Activated naive CD4-positive, alpha-beta T cell (primary cell): ENCODE results near the gene PNMA5.
A peak's percentile ranks its signal among the peaks of the same experiment; 100 is the strongest.
"Not testable (repeated sequence)": the region's sequence is repeated elsewhere in the genome, so short reads cannot be mapped to it uniquely, and the experiment has no call there.

Experiments
- DNase-seq, 4 experiments: peaks; one replicate each; lab custom pipeline; 2025; lab: John Stamatoyannopoulos, UW

Gene PNMA5

DNA sequence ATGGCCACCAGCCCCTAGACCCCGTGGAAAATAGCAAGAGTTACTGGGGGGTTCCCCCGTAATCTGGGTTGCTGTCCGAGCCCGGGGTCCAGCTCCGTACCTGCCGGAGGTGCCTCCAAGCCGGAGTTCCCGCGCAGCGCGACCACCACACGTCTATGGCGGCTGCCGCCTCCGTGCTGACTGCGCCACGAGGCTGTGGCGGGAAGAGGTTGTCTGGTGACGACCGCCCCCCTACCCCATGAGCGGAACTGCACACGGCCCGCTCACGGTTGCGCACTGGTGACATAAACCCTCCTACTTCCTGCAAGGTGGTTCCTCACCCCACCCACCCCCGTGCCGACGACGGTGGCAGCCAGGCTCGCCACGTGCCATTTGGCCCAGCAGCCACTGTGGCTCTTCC, at the start of gene PNMA5:
Gene PNMA5 (minus strand): TSS at position 184 of the 400 bp plus-strand sequence. CDS start 2,518 bp downstream, outside the sequence.
- DNase-seq: no peak

DNA sequence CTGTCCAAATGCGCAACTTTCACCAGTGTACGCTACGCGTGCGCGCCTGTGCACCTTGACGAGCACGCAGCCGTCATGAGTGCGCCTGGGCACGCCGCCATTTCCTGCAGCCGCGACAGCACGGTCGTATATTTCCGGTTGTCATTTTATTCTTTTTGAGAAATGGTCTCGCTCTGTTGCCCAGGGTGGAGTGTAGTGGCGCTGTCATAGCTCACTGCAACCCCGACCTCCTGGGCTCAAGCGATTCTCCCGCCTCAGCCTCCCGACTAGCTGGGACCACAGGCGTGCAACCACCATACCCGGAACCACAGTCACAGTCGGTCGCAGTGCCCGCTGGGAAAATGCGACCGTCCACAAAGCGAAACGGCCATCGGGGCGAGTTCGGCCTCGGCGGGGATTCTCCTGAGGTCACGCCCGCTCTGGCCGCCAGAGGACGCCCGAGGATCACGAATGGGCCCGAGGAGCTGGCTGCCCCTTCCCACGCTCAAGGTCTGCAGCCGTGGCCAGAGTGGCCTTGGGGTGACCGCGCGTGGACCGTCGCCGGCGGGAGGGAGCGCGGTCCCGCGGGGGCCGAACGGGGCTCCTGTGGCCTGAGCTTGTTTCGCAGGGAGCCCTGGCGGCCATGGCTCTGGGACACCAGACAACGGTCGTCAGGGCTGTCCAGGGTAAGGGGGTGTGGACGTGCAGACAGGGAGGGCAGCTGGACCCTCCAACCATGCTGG, 38.6 kb upstream of the PNMA5 start:
- peak; percentile 6 to 52 (median 32) for DNase-seq

DNA sequence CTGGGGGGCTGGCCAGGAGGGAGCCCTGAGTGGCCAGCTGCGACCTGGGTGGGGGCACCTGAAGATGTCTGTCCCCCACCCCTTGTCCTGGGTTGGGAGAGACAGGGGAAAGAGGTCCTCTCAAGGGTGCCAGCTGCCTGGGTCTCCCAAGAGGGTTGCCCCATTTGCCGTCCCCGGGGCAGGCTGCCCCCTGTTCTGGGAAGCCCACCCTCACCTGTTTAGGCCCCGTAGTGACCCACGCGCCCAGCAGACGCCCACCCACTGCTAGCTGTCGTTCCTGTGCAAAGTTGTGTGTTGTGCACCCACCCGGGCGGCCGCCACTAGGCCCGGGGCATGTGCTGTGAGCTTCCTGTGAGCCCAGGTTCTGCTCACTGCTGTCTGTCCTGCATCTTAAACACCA, 36.9 kb upstream of the PNMA5 start:
- DNase-seq: no peak

DNA sequence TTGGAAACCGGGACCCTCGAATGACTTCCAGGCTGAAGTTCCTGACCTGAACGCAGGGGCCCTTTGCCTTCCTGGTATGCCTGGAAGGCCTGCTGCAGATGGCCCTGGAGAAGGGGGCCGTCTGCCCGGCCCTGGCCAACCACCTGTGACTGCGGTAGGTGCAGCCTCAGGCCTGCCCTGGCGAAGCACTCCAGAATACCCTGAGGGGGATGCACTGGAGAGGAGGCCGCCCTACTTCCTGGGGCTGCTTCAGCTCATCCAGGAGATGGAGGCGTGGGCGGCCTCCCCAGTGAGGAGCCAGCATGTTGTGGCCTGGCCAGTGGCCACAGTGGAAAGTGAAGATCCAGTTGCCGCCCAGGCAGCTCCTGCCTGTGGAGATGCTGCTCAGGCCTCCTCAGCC, 36.0 kb upstream of the PNMA5 start:
- no peak for DNase-seq

DNA sequence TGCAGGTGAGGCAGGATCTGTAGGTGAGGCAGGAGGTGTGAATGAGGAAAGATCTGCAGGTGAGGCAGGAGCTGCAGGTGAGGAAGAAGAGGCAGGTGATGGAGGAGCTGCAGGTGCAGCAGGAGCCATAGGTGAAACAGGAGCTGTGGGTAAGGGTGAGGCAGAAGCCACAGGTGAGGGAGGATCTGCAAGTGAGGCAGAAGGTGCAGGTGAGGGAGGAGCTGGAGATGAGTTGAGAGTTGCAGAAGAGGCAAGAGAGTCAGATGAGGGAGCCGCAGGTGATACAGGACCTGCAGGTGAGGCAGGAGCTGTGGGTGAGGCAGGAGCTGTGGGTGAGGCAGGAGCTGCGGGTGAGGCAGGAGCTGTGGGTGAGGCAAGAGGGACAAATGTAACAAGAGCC, 35.2 kb upstream of the PNMA5 start:
- no peak for DNase-seq

DNA sequence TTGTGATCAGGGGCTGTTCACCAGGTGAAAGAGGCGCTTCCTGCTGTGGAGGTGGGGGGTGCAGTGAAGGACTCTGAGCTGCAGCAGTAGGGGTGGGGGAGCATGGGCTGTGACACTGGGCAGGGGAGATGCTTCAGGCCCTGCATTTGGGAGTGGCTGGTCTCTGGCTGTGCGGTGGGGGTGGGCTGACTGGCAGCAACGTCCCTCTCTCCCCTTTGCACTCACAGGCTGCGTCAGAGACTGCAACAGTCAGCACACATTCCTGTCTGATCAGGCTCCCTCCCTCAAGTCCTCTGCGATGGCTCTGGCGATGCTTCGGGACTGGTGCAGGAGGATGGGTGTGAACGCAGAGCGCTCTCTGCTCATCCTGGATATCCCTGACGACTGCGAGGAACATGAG, 34.6 kb upstream of the PNMA5 start:
- DNase-seq: not testable (repeated sequence)

DNA sequence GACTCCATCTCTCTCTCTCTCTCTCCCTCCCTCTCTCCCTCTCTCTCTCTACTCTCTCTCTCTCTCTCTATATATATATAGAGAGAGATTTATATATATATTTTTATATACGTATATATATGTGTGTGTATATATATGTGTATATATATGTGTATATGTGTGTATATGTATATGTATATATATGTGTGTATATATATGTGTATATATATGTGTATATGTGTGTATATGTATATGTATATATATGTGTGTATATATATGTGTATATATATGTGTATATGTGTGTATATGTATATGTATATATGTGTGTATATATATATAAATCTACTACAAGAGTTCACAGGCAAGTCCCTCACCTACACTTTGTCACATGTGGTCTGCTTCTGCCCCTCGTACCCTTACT, 32.6 kb upstream of the PNMA5 start:
- DNase-seq: not testable (repeated sequence)

DNA sequence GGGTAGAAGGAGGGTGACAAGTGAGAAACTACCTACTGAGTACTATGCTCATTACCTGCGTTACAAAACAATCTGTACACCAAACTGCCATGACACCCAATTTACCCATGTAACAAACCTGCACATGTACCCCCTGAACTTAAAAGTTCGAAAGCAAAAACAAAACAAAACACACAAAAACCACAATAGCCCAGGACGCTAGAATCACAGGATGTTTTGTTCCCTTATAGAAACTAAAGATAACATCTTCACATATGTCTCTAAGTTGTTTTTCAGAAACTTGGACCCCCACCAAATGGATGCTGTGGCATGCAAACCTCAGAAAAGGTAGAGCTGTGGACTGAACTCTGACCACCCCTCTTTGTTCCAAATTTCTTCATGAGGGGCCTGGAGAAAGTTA, 25.2 kb upstream of the PNMA5 start:
- no peak for DNase-seq

DNA sequence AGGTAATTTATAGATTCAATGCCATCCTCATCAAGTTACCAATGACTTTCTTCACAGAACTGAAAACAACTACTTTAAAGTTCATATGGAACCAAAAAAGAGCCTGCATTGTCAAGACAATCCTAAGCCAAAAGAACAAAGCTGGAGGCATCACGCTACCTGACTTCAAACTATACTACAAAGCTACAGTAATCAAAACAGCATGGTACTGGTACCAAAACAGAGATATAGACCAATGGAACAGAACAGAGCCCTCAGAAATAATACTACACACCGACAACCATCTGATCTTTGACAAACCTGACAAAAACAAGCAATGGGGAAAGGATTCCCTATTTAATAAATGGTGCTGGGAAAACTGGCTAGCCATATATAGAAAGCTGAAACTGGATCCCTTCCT, 23.3 kb upstream of the PNMA5 start:
- DNase-seq: not testable (repeated sequence)

DNA sequence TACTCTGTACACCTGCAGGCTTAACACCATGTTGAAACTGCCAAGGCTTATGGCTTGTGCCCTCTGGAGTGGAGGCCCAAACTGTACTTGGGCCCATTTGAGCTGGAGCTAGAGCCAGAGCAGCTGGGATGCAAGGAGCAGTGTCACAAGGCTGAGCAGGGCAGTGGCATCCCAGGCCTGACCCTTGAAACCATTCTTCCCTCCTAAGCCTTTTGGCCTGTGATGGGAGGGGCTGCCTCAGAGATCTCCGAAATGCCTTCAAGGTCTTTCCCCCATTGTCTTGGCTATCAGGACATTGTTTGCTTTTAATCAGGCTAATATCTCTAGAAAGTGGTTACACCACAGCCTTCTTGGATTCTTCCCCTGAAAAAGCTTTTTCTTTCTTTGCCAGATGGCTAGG, 10.9 kb upstream of the PNMA5 start:
- DNase-seq: no peak

DNA sequence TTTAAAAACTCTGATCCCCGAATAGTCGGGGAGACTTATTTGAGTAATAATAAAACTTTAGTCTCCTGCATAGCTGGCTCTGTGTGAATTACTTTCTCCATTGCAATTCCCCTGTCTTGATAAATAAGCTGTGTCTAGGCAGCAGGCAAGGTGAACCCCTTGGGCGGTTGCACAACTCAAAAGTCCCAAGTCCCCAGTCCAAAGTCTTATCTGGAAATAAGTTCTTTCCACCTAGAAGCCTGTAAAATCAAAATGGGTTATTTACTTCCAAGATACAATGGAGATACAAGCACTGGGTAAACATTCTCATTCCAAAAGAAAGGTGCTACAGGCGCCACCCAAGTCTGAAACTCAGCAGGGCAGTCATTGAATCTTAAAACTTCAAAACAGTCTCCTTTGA, 10.1 kb upstream of the PNMA5 start:
- DNase-seq: no peak

DNA sequence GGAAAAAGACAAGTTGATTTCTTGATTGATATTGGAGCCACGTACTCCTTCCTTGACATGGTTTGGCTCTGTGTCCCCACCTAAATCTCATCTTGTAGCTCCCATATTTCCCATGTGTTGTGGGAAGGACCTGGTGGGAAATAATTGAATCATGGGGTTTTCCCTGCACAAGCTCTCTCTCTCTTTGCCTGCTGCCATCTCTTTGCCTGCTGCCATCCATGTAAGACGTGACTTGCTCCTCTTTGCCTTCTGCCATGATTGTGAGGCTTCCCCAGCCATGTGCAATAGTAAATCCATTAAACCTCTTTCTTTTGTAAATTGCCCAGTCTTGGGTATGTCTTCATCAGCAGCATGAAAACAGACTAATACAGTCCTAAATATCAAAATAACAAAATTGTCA, 8.3 kb upstream of the PNMA5 start:
- not testable (repeated sequence) for DNase-seq

DNA sequence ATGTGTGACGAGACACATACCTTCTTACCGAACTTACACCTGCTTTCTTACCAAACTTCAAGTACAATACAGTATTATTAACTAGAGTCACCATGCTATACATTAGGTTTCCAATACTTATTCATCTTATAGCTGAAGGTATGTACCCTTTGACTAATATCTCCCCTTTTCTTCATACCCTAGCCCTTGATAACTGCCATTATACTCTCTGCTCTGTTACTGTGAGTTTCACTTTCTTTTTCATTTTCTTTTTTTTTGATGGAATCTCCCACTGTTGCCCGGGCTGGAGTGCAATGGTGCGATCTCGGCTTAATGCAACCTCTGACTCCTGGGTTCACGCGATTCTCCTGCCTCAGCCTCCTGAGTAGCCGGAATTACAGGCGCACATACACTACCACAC, 3.4 kb upstream of the PNMA5 start:
- DNase-seq: no peak

DNA sequence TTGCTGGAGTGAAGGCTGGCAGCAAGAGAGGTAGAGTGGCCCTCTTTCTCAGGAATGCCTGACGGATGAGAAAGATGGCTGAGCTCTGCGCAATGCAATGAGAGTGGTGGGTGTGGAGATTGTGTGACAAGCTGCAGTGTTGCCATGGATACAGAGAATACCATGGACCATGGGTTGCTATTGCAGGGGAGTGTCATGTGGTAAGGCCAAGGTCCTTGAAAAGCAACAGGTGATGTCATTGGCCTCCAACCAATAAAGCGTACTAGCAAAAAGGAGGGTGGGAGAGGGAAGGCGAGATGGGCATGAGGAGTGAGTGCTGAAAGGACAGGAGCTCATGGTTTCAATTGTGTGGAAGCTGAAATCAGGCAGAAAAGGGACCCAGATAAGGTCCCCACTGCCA, 1.8 kb downstream of the PNMA5 start:
- DNase-seq: no peak

DNA sequence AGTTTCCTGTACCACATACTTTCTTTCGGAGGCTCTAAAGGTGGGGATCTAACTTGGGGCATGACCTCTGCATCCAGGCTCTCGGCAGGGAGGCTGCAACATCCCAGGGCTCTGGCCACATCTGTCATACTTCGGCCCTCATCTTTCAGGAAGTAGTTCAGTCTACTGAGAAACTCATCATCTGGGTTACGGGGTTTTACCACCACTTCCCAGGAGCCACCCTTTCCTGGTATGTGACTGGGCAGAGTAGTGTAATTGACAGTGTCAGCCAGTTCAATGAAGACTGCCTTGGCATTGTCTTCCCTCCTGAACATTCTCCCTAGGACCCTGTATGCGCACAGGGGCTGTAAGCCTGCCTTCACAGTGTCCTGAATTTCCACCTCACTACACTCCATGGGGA, 2.8 kb downstream of the PNMA5 start:
- no peak for DNase-seq

DNA sequence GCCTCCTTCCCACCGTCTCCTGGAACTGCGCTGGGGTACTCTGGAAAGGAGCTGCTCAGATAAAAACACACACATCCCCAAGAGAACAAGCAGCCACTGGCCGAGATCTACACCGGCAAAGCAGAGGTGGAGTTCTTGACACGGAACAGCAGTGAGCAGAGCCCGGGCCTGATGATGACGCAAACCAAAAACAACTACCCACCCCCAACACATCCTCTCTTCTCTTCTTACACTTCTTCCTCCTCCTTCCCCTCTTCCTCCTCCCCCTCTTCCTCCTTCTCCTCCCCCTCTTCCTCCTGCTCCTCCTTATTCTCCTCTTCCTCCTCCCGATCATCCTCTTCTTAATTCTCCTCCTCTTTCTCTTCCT, 4.6 kb downstream of the PNMA5 start:
- no peak for DNase-seq

DNA sequence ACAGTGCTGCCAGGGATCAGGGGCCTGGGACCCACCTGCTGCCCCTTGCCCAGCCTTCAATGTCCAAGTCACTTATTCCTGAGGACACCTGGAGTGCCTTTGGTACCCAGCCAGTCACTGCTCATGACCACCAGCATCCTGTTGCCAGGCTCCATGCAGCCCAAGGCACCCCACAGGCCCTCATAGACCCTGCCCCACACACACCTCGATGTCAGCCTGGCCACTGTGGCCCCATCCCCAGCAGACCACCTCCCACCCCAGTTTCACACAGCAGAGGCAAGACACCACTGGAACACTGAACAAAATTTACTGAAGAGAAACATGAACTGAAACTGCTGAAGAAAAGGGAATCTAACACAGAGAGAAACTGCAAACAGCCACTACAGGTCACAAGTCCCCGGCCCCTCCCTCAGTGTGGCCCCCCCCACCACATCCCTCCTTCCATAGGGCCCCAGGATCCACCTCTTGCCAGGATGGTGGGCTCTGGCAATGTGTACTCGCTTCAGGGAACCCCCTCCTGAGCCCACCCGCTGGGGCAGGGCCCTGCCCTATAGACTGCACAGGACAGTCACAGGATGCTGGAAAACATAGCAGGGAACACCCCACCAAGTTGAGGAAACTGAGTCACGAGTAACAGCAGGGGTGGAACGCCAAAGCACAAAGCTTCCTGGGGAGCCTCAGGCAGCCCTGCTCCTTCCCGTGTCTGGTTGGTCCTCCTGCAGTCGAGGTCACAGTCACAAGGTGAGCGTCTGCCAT, 5.2 kb downstream of the PNMA5 start:
- DNase-seq: no peak

DNA sequence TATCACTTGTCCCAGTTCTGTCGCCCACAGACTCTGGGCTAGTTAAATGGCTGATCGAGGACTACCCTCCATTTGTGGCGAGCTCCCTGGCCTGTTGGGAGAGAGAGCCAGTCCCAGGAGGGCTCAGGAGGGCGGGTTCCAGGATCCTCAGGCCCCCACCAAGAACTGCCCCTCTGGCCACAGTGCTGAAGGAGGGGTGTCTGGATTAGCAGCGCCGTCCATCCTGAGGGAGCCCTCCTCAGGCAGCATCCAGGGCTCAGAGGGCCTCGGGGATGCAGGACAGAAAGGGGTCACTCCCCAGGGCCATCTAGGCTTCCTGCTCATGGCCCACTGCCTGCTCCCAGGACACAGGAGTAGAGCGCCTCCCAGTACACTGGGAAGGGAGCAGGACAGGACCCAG, 6.1 kb downstream of the PNMA5 start:
- no peak for DNase-seq

DNA sequence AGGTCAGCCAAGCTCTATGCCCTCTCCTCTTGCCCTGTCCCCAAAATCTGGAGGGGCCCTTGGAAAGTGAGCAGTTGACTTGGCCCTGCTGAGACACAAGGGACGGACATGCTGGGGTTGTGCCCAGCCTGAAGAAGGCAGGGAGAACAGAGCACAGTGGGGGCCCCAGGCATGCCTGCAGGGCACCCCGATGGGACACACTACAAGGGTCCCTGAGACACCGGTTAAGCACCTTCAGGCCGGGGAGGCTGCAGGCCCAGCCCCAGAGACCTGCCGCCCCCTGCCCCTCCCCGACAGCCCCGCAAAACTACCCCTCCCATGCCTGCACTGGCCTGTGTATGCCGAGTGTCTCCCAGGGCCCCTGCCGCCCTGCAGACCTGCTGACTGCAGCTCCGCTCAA, 6.8 kb downstream of the PNMA5 start:
- DNase-seq: not testable (repeated sequence)

DNA sequence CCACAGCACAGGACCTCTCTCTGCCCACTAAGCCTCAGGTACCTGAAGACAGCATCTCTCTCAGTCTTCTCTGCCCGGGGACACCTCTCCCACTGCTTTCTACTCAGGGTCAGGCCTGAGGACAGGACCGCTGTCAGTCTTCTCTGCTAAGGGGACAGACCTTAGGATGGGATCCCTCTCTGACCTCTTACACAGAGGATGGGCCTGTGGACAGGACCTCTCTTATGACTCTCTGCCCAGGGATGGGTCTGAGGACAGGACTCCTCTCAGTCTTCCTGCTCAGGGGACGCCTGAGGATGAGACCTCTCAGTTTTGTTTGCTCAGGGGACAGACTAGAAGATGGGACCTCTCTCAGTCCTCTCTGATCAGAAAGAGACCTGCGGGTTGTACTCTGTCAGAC, 8.5 kb downstream of the PNMA5 start:
- DNase-seq: not testable (repeated sequence)

DNA sequence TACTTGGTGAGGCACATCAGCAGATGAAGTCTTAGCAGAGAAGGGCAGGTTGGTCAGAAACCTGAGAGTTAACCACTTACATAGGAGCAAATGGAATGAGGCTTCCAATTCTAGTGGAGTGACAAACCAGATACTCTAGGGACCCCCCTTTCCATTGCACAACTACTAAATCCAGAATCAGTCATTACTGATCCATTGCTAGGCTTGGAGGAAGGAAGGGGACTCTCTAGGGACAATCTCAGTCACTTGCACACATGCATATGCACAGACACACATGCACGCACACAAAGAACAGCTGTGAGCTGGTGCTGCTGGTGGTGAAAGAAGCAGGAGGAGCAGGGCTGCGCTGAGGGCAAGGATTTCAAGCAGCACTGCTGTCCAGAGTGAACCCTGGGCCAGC, 25.7 kb downstream of the PNMA5 start:
- DNase-seq: no peak

DNA sequence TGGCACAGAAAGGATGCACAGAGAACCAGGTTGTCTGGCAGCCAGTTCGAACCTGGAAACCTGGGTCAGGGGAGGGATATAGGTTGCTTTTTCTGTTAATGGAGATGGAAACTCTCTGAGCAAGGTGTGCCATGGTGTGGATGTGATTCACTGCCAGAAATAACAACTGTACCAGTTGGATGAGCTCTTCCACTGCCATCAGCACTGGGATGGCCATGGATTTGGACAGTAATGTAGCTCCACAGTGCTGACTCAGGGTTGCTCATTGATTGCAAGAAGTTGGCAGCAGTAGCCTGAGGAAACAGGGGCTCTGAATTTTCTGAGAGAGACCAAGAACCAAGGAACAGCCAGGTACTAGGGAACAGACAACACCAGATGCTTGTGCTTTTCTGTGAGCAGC, 33.8 kb downstream of the PNMA5 start:
- no peak for DNase-seq

DNA sequence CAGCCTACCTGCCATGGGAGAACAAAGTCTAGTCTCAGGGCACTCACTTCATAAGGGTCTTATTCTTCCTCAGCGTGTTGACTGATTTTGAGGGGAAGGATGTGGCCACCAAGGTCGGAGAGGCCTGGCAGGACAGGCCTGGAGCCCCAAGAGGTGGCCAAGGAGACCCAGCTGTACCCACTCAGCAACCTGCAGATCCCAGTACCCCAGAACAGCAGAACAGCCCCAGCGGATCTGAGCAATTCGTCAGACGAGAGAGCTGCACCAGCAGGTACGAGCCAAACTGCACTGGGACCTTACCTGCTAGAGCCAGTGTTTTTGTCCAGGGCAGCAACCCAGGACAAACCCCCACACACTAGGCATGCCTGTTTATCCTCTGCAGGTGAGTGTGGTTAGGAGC, 34.3 kb downstream of the PNMA5 start:
- DNase-seq: no peak
